SW480 (cell line): ENCODE measurements around the gene TMEM176A.

Experiments
- DNase-seq: peaks from one replicate; pipeline ENCODE4 v3.0.0-alpha.2; 2016; ENCODE audit warnings: low spot score

Gene TMEM176A

DNA sequence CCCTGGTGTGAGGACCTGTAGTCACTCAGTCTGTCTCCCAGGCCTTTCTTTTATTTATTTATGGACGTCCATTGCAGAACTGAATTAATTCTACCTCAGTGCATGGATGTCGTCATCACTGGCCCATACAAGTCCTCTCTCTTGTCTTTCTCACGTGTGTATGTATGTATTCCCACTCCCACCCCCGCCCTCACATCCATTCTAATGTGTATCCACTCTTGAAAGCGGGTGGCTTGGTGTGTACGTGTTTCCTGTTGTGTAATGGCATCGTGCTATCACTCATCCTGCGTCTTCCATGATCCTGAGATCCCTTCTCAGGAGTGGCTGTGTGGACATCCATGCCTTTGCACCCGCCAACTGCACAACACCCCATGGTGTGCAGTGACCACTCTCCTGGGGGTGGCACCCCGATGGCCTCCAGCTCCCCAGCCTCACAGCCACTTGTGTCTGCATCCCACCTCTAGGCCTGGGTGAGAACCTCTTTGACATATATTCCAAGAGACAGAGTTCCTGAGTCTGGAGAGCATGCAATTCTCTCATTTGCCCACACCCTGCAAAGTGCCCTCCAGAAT is 48.7 kb downstream of the TMEM176A start:
- no peak for DNase-seq

- DNase-seq = no peak
Observed at GRCh38 chr7:150850273-150850672, 49.7 kb downstream of the TMEM176A start.

DNA sequence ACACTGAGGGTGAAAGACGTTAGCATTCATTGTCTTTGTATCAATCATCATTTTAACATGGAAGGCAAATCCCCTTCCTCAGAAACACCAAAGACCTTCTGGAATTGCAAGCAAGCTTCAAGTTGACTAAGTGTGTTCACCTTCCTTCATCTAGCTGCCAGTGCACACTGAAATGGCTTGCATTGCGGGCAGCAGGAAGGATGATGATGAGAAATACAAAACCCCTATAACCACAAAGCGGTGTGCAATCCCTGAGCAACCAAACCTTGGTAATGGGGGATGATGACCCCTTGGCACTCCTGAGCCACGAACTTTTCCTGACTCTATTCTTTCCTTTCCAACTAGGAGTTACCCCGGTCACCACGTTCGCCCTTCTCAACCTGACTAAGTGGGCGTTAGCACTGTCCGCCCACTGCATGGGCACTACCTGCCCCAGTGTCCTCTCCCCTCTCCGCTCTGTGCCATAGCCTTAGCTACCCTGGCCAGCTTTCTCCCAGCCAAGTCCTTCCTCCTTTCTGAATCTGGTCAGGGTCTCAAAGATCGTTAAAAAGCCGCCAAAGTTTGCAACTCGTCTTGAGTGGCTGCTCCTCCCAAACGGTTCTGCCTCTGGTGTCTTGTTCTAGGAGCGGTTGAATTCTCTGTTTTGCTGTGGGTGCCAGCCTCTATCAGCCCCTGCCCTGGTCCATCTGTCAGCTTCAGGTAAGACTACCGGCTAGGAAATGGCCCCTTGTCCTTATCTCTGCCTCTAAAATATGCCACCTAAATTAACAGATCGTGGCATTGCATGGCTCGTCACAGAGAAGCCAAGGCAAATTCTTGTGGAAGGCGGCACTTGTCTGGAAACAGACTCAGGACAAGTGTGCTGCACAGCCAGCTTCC is 51.2 kb downstream of the TMEM176A start:
- DNase-seq = no peak

- peak; percentile 49 for DNase-seq
Observed at GRCh38 chr7:150852371-150852905, 51.9 kb downstream of the TMEM176A start, which contains the start of gene AOC1. AOC1 (plus strand) TSS chr7:150852517; CDS start chr7:150856471, 3,954 bp downstream.

DNA sequence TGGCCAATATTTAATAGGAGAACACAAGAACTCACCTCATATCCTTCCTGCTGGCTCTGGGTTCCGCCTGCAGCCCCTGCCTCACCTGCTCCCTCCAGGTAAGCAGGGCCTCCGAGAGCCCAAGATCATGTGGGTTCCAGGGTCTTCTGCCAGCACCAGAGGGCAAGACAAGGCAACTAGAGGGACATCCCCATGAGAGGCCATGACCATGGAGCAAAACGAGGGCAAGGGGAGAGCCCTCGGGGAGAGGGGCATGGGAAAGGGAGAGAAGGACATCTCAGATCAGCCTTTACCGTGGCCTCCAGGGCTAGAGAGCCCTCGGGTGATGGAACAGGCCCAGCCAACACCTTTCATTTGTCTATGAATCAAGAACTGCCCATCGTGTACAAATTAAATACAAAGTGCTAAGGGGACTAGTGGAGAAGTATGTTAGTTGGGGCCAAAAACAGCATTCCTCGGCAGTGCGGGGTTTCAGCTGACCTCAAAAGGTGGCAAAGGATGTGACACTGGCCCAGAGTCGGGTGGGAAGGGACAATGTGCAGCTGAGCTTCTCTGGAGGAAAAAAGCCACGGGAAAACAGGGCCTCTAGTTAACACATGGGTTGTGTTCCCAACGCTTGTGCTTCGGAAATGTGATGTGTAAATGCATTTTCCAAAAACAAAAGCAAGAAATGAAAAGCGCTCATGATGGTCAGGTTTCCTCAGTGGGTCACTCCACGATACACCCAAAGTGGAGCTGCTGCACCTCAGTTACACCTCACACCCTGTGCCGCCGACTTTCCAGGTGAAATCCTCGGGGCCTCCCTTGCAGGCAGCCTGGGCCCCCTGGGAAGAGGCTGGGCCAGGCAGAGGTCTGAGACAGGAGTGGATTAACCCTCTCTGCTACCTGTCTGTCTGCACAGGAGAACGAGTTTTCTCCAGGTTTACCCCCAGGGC is 53.8 kb downstream of the TMEM176A start:
- DNase-seq = no peak
